NK-92 treated with Interleukin-12 subunit alpha and Interleukin-12 subunit beta, amount 100 ng/mL, for 24 hours (cell line): Measurements from ENCODE around the gene THSD7B.
"Not testable (repeated sequence)": the region's sequence is repeated elsewhere in the genome, so short reads cannot be mapped to it uniquely, and the experiment has no call there.

Source experiments
- DNase-seq: peaks from one replicate; lab custom pipeline; 2025; lab: John Stamatoyannopoulos, UW

THSD7B gene, protein sequence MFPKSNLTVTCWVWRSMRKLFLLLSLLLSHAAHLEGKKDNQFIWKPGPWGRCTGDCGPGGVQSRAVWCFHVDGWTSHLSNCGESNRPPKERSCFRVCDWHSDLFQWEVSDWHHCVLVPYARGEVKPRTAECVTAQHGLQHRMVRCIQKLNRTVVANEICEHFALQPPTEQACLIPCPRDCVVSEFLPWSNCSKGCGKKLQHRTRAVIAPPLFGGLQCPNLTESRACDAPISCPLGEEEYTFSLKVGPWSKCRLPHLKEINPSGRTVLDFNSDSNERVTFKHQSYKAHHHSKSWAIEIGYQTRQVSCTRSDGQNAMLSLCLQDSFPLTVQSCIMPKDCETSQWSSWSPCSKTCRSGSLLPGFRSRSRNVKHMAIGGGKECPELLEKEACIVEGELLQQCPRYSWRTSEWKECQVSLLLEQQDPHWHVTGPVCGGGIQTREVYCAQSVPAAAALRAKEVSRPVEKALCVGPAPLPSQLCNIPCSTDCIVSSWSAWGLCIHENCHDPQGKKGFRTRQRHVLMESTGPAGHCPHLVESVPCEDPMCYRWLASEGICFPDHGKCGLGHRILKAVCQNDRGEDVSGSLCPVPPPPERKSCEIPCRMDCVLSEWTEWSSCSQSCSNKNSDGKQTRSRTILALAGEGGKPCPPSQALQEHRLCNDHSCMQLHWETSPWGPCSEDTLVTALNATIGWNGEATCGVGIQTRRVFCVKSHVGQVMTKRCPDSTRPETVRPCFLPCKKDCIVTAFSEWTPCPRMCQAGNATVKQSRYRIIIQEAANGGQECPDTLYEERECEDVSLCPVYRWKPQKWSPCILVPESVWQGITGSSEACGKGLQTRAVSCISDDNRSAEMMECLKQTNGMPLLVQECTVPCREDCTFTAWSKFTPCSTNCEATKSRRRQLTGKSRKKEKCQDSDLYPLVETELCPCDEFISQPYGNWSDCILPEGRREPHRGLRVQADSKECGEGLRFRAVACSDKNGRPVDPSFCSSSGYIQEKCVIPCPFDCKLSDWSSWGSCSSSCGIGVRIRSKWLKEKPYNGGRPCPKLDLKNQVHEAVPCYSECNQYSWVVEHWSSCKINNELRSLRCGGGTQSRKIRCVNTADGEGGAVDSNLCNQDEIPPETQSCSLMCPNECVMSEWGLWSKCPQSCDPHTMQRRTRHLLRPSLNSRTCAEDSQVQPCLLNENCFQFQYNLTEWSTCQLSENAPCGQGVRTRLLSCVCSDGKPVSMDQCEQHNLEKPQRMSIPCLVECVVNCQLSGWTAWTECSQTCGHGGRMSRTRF (N-terminal part only)

DNA sequence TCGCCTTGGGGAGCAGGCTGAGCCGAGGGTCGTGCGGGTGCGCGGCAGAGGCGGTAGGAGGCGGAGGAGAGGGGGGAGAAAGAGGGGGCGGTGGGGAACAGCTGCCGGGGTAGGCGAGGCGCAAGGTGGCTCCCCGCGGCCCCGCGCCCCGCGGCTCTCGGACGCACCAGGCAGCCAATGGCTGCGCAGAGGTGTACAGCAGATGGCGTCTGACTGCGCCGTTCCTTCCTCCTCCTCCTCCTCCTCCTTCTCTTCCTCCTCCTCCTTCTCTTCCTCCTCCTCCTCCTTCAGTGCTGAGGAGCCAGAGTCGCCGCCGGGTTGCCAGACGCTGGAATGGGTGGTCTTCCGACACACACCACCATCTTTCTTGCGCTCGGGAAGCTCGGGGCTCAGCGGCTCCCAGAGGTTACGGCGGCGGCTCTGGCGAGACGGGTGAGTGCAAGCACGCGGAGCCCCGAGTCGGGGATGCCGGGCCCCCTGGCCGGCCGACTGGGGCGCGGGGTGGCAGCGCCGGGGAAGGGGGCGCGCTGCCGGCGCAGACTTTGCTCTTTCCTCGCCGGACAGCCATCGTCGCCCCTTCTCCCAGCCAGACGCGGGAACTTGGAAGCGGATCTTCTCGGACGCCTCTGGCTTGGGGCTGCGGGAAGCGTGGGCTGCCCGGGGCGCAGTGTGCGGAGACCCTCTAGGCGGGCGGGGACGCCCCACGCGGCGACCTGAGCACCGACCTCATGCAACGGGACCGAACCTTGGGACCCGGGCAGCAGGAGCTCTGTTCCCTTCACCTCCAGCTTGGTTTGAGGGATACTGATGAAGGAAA lies at the start of gene THSD7B:
TSS of gene THSD7B (plus strand) at position 290 of the 817 bp plus-strand sequence. CDS start 116,634 bp downstream, outside the sequence.
- no peak for DNase-seq

DNA sequence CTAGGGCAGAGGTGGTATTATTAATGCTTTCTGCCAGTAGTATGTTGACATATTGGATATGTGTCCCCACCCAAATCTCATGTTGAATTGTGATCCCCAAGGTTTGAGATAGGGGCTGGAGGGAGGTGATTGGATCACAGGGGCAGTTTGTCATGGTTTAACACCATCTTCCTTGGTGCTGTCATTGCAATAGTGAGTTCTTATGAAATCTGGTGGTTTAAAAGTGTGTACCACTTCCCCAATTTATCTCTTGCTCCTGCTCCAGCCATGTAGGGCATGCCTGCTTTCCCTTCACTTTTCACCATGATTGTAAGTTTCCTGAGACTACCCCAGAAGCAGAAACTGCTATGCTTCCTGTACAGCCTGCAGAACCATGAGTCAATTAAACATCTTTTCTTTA lies 47.1 kb upstream of the THSD7B start:
- DNase-seq: no peak

DNA sequence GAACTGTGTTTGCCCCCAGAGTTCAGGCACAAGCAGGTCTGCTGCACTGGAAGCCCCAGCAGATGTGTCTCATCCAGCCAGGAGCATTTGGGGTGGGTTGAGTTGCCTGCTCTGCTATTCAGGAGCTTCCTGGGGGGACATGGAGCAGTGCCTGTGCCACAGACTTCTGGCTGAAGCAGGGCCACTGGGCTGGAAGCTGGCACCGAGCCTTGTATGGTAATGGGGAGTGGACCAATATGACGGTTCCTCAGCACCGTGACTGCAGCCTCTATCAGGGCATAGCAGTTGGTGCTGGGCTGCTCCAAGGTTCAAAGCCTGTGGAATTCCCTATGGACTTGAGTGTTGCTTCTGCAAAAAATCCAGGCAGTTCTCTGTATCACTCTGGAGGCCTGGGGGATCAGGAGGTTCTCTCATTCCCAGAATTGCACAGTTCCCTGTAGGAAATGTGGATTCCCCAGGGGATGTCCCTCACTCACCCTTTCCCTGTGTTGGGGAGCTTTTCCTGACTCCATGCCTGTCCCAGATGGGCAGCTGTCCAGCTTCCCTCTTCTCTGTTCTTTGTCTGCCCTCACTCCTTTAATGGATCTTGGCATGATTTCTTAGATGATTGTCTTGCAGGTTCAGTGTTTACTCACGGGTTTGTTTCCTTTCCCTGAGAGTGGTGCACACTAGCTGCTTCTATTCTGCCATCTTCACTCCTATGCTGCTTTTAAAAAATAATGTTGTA lies 37.2 kb upstream of the THSD7B start:
- DNase-seq: no peak

DNA sequence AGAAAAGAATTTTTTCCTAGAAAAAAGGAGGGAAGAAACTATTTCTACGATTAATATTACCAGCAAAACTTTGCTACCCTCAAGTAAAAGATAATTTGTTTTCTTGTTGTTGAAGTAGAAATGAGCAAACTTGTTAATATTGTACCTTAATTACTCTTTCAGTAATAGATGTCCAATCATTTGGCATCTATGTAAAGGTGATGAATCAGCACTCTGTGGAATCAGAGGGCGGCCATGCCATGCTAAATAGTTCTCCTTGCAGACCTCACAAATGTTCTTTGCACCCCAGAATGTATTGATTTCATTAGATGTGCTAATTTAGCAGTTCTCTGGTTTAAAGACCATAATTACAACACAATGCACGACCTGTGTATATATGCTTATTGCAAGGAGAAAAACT lies 29.1 kb upstream of the THSD7B start:
- no peak for DNase-seq

DNA sequence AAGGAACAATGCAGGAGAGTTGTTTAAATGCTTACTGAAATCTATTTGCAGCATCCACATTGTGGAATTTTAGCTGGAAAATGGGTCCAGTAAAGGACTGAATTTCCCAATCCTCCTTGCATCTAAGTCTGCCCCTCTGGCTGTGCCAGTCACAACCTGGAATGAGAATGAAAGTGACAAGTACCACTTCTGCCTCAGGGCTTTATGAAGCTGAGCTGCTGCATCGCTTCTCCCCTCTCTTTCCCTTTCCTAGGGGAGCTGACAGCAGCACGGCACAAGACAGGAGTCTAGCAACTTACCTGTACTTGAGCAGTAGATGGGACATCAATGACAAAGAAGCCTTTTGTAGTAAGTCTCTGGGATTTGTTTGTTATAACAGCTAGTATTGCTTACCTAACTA lies 27.3 kb upstream of the THSD7B start:
- no peak for DNase-seq

DNA sequence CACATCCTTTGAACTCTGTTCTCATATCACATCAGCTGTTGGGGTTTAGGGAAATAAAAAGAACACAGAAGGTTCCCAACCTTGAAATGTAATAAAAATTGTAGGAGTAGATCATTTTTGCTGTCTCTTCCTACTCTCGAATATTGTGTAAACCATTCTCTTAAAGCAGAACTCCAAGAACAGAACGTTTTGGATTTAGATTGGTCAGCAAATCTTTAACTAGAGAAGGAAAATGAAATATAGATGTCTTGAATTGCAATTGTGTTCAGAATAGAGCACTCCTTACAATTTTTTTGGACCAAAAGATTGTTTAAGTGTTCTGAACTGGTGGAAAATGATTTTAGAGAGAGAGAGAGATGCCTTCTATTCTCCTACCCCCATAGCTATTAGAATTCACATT lies 23.9 kb upstream of the THSD7B start:
- no peak for DNase-seq

DNA sequence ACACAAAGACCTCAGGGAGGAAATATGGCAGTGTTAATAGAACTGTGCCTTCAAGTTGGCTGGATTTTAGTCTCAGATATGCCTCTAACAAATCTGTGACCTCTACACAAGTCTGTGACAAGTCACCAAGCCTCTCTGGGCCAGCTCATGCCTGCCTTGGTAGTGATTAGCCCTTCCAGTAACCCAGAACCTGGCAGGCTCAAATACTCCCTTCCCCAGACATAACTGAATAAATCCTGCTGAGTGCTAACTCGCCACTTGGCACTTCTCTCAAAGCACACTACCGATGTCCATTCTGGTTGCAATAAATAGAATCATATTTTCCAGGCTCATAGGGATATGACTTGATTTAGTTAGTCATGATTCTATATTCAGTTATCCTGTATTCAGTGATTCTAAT lies 15.3 kb upstream of the THSD7B start:
- no peak for DNase-seq

DNA sequence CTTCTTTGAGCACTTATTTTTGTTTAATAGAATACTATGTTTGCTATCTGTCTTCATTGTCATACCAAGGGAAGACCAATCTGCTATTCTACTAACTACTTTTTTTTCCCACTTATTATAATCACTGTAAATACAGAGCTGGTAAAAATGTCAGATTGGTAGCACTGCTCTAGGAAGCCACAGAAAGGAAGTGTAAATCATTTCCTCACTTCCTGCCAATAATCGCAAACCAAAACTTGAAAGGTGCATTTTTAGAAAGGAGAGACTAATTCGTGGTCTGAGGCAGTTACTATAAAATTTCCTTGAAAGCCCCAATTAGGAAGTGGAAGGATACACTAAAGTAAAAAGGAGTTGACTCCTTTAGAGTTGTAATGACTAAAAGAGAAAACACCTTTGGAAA lies 13.9 kb upstream of the THSD7B start:
- DNase-seq: no peak

DNA sequence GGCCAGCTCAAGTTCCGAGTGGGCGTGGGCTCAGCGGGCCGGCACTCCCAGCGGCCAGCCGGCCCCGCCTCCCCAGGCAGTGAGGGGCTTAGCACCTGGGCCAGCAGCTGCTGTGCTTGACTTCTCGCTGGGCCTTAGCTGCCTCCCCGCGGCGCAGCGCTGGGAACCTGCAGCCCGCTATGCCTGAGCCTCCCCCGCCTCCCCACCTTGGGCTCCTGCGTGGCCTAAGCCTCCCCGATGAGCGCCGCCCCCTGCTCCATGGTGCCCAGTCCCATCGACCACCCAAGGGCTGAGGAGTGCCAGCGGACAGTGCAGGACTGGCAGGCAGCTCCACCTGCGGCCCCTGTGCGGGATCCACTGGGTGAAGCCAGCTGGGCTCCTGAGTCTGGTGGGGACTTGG lies 6.8 kb upstream of the THSD7B start:
- DNase-seq: not testable (repeated sequence)

DNA sequence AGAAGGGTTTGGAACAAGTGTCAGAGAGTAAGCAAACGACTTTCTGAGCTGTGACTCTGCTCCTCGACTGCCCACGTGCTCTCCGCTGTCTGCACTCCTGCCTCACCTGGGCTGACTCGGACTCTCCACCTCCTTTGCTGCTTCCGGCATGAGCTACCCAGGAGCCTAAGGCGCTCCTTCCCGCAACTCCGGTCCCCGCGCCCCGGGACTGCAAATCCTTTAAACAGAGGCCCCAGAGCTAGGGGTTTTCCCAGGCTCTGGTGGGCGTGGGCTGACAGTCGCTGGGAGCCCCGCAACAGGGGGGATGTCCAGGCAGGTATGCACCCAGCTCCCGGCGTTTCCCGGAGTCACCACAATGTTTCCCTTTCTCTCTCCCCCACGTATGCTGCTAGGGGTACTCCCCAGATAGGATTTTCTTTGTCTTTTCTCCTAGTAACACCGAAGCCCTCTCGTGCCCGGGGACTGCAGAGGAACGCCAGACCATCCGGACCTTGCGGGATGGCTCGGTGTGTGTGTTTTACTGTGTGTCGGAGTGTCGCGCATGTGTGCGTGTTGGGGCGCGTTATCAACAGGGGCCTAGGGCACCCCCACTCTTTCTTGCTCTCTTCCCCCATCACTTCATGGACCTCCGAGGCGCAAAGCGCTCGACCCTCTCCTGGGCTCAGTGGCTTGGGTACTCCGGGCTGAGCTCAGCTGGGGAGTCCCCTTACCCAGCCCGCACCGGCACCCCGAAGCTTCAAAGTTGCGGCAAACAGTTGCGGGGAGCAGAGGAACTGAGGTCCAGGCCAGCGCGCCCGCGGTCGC lies 691 bp upstream of the THSD7B start:
- DNase-seq: no peak

DNA sequence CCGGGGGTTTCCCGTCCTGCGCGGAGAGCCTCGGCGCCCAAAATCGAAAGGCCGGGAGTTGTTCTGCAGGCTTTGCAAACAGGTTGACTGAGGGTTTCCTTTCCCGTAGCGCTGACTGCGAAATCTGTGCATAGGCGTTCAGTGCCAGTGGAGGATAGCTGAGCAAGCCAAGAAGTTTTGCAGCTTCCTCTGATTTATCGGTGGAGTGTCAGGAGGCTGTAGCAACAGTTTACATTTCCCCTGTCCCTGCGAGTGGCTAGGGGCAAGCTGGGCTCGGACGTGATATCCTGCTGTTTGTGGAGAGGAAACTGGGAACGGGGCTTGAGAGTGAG lies 694 bp downstream of the THSD7B start:
- no peak for DNase-seq

DNA sequence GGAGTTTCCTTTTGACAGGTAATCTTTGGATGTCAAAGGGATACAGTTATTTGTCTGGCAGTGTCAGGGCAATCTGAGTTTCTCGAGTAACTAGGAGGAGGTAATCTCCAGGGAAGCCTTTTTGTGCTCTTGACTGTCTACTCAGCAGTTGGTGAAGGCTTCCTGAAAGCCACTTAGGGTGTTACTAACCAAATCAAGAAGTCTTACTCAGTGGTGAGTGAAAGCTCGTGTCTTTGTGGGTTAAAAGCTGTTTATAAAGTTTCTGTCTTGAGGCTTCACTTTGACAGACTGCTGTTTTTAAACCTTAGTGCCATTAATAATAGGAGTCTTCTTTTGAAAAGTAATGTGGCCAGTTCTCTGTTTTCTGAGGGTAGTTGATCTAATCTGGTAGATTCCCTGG lies 1.7 kb downstream of the THSD7B start:
- no peak for DNase-seq

DNA sequence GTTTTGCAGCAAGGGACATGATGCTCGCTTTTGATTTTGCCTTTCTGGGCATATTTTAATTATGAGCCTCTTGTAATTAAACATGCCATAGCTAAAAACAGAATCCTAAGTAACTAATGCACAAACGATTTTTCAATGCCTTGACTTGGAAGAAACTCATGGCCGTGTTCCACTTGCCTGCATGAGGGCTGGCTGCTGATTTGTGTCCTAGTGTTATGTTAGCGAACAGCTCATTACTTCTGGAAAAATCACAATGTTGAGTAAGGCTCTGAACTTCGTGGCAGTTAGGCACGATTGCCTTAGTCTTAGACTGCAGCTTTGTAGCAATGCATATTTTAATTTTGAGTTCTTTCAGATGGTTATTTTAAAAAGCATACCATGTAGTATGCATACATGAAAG lies 4.5 kb downstream of the THSD7B start:
- no peak for DNase-seq

DNA sequence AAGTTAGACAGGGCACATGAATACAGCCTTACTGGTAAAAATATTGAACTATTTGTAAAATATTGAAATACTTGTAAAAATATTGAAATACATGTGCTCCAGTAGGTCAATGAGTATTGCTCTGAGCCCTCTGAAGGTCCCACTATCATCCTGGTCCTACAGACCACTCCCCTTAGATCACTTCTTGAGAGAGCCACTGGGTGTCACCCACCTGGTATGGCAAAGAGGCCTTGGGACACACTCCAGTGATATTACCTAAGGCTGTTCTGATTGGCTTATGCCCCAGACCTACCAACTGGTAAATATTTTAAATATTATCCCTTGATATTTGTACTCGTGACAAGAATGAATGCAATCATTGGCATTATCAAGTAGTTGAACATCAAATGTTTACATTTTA lies 5.0 kb downstream of the THSD7B start:
- DNase-seq: no peak

DNA sequence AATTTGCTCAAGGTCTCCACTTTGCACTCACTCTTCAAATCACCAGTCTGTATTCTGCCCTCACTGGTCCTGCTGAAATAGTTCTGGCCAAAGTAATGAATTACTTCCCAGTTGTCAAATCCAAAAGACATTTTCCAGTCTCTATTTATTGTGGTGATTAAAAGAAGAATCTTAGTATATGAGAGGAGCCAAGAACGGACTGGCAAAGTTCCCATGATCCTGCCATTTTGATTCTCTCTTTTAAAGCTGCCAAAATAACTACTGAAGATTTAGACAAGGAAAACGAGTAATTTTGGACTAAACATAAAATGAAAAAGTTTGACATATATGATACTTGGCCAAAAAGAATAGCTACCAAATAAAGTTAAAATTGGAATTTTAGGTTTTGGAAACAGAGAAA lies 12.0 kb downstream of the THSD7B start:
- no peak for DNase-seq

DNA sequence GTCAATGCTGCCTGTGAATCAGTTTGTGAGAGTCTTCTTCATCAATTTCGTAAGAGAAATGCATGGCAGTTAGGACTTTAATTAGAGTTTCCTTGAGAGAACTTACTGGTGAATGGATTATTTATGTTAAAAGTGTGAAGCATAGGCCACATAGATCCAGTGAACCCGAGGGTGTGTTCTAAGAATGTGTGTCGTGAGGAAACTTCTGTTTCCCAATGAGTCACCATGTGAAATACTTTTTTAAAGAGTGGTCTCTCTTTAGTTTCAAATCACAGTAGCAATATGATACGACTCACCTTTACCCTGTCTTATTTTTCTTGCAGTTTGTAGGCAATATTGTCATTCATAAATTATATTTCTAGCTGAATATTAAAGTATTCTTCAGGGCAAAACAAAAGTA lies 18.5 kb downstream of the THSD7B start:
- DNase-seq: no peak

DNA sequence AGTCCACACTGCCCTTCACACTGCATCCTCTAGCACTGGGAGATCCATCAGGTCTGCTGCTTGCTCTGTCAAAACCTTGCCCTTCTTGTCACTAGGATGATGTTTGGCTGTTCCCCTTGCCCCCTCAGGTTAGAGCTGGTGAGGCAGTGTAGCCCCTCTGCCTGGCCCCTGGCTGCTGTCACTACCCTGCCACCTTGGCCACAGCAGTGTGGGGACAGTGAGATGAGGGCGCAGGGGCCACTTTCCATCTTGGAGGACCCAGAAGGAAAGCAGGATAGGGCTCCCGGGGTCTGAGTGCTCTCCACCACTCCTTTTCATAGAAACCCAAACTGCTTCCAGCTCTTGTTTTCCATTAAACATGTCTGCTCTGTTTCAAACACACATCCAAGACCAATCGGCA lies 19.9 kb downstream of the THSD7B start:
- DNase-seq: no peak

DNA sequence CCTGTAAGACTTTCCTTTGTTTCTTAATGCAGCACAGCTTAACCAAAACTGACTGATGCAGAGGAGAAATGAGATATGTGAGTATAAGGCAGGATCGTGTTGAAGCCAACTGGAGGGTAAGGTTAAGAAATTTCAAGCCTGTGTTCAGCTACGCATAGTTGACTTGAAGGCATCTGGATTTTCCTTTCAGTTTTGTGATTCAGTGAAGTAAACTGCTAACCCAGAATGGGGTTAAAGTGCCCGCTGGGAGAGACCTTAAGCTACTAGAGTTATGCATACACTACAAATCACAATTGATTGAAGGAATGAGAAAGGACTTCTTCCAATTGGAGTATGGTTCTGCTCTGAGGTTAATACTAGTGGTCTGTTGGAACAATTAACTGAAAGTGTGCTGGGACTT lies 22.6 kb downstream of the THSD7B start:
- no peak for DNase-seq

DNA sequence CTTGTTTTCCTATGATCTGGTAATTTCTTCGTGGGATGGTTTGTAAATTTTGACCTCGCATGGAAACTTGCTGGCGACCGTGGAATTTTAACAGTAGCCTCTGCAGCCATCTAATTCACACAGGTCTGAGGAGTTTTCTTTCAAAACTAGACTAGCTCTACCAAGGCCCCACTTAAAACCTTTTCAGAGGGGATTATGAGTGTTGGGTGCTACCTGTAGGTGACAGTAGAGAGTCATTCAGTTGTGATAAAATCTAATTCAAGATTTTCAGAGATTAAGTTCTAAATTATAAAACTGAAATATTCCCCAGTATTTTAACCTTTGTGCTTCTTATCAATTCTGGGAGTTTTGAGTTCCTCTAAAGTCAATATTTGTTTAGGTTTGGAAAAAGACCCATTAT lies 31.0 kb downstream of the THSD7B start:
- no peak for DNase-seq

DNA sequence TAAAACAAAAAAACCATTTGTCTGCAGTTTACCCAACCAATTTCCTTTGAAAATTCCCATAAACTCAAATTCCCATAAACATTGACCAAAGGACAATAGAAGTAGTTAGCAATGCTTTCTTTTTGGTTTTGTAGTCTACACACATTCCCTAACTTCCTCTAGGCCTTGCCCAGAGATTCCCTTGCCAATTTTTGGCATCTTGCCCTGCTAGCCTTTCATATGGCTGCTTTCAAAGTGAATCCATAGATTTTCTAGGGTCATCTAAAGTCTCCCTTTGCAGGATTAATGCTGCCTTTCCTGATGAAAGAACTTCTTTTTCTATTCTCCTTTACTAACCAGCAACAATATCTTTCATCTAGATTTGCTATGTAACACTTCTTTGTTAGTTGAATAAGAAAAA lies 33.4 kb downstream of the THSD7B start:
- no peak for DNase-seq
